T-helper 9 cell (primary cell): ENCODE measurements around the gene IWS1.
A peak's percentile ranks its signal among the peaks of the same experiment; 100 is the strongest.
"Not testable (repeated sequence)": the region's sequence is repeated elsewhere in the genome, so short reads cannot be mapped to it uniquely, and the experiment has no call there.

Experiments
- DNase-seq: peaks from one replicate; pipeline ENCODE4 v3.0.0-alpha.2; 2020
- total RNA-seq, 2 donors: gene quantifications; one replicate each; lab custom pipeline; 2026; lab: John Stamatoyannopoulos, UW

Gene IWS1
- 43.0 to 110 reads per million in 2 donors for total RNA-seq

DNA sequence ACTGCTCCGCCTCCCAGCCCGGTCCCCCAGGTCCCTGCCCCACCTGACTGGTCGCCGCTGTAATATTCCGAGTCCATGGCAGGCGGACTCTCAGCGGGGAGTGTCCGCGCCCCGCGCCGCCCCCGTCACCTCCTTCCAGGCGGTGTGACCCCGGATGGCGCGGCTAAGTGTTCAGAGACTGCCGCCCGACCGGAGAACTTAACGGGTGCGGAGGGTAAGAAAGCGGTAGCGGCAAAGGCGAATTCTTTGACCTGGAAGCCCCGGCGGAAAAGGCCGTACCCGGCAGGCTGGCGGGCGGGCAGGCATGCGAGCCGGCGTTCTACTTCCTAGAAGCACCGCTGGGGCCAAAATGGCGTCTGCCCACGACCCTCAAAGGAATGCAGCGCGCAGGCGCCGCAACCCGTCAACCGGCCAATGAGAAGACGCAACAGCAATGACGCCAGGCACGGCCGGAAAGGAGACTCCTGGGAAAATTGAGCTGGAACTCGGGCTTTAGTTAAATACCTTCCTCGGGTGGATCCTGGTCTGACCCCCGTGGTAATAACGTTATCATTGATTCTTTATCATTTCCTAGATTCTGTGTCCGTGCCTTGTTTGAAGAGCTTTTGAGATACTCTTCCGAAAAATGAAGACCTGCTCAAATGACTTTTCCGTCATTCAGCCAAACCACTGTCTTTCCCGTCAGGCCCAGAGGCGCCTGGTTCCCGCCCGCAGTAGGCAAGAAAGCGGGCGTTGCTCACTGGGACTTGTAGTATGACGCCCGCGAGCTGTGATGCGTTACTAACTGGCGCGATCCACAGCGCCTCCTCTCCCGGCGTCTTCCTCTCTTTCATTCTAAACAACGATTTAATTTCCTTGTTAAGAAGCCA lies at the start of gene IWS1:
IWS1 (minus strand) TSS at position 358 of the 869 bp plus-strand sequence; CDS start at position 77, 281 bp downstream.
- peak; percentile 87 for DNase-seq

DNA sequence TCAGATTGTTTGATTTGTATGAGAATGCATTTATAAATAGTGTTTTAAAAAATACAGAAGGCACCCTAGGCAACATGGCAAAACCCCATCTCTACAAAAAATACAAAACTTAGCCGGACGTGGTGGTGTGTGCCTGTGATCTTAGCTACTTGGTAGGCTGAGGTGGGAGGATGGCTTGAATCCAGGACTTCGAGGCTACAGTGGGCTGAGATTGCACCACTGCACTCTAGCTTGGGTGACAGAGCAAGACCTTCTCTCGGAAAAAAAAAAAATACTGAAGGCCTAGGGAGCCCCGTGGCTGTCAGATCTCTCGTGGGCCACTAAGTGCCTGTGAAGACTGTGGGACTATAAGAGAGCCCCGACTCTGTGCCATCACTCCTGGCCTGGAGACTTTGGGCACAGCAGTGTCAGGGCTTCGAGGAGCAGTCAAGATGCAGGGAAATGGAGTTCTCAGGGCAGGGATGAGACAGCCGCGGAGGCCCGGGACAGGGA lies 49.7 kb upstream of the IWS1 start:
- no peak for DNase-seq

DNA sequence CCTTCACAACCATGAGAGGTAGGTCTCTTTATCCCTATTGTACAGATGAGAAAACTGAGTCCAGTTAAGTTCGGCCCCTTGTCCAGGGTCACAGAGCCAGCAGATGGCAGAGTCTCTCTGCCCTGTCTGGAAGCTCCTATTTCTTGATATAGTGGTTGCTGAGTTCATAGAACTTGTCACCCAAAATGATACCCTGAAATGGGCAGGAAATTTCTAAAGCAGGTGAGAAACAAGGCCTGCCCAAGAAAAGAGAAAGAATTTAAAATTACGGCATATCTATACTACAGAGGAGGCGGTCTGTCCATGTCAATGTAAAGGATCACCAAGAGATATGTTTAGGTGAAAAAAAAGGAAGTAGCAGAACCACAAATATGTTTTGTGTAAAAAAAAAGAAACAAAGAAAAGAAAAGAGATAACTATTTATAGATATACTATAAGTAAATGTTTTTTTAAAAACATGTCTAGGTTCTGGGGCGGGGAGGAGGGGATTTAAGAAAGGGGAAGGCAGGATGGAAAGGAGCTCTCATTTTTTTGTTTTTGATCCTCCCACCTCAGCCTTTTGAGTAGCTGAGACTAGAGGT lies 49.0 kb upstream of the IWS1 start:
- no peak for DNase-seq

DNA sequence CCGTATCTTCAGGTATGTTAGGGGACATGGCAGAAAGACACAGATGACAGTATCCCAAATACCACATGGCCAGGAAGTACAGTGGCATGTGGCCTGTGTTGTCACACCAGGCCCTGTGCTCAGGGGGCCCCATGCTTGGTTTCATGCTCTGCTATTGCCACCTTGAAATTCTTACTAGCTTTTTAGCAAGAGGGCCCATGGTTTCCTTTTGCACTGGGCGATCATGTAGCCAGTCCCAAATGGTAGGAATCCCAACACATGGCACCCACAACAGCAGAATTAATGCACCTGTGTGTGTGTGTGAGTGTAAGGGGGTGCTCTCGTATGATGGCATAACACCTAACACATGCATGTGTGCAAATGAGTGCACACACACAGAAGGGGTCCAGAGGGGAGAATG lies 48.4 kb upstream of the IWS1 start:
- DNase-seq, result no peak

DNA sequence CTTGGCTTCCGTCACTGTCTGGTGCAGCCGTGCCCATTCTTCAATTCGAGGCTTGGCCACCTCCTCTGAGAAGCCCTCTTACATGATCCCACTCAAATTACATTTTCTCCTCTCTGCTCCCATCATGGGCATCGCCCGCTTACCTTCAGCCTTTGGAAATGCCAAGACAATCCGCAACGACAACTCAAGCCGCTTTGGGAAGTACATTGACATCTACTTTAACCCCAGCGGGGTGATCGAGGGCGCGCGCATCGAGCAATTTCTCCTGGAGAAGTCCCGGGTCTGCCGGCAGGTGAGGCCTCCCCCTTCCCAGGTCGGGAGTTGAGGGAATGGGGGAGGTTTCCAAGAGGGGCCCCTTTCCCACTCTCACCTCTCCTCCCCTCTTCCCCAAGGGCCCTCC lies 47.5 kb upstream of the IWS1 start:
- no peak for DNase-seq

DNA sequence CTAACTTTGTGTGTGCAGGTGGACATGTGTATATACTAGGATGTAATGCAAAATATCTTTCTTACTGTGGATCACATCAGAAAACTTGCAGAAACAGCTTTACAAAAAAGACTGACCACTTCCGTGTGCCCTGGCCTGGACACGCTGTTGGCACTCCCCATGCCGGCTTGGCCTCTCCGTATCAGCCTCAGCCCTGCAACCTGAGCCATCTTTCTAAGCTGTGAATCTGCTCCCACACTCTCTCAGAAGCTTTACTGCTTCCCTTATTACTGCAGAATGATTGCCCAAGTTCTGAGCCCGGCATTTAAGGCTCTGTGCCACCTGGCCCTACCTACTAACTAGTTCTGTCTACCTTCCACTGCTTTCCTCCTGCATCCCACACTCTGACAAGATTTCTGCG lies 47.0 kb upstream of the IWS1 start:
- no peak for DNase-seq

DNA sequence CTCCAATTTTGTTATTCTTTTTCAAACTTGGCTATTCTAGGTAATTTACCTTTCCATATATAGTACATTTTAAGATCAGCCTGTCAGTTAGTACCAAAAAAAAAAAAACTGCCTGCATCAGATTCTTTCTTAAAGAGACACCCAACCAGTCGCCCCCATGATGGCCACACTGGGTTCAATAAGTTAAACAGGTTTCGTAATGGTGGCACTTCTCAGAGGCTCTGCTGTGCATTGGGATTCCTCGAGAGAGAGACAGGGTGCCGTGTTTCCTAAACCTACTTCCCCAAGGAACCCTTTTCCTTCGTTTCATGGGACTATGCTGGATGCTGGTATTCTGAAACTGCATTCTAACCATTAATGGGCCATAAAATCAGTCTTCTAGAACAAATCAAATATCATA lies 46.6 kb upstream of the IWS1 start:
- no peak for DNase-seq

DNA sequence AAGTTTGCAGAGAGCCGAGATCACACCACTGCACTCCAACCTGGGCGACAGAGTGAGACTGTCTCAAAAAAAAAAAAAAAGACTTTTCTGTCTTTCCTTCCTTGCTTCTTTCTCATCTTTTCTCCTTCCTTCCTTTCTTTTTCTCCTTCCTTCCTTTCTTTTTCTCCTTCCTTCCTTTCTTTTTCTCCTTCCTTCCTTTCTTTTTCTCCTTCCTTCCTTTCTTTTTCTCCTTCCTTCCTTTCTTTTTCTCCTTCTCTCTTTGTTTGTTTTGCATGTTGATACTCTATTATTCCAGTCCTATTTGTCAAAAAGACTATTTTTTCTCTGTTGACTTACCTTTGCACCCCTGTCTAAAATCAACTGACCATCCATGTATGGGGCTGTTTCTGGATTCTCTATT lies 46.1 kb upstream of the IWS1 start:
- not testable (repeated sequence) for DNase-seq

DNA sequence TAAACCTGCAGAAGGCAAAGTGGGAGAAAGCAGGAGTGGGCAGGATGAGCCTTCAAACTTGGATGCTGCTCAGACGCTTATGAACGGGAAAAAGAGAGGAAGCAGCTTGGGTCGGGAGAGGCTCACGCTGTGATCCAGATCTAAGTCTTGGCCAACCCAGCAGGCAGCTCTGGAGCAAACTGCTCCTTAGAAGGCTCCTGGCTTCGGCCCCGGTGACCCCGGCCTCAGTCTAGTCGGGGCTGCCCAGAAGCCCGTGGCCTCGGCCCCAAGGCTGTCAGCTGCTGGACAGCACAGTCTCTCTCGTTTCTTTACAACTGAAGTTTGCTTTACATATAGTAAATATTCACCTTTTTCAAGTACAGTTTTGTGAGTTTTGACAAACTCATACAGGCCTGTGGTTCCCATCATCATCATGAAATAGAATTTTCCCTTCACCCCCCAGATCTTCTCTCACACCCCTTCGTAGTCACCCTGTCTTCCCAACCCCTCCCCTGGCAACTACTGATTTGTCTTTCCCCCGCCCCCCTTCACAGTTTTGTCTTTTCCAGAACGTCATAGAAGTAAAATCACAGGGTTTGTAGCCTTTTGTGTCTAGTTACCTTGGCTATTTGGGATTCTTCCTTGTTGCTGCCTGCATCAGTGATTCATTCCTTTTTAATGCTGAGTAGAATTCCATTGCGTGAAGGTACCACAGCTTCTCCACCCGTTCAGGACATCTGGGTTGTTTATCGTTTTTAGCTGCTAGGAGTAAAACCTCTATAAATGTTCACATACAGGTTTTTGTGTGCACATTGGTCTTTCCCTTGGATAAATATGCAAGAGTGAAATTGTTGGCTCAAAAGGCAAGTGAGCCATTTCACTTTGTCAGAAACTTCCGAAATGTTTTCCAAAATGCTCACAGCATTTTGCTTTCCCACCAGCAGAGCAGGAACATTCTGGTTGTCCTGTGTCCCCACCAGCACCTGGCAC lies 44.3 kb upstream of the IWS1 start:
- no peak for DNase-seq

DNA sequence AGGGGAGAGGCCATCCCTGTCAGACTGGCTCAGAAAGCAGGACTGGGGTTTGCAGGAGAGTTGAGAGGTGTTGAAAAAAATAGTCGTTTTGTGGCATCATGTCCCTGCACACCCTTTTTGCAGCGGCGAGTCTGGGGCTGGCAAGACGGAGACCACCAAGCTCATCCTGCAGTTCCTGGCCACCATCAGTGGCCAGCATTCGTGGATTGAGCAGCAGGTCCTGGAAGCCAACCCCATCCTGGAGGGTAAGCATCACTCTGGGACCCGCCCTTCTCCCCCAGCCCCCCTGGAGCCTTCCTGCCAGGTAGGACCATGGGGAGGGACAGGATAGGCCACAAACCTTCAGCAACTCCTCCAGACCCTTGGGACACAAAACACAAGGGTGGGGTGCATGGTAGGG lies 43.4 kb upstream of the IWS1 start:
- DNase-seq, result no peak

DNA sequence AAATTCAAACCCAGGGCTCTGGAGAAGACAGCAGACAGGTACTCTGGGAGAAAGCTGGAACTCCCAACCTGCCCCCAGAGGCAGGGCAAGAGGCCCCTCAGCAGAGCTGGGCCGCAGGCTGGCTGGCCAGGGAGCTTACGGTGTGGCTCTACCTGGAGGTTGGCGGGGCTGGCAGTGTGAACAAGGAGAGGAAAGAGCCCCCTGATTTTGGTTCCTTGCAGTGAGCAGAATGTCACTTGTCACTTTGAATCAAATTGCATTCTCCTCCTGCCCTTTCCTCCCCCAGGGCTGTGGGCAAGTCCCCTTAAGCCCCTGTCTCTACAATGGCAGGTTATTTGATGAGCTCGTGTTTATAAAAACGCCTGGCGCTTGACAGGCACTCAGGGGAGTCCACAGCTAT lies 41.8 kb upstream of the IWS1 start:
- DNase-seq, result no peak

DNA sequence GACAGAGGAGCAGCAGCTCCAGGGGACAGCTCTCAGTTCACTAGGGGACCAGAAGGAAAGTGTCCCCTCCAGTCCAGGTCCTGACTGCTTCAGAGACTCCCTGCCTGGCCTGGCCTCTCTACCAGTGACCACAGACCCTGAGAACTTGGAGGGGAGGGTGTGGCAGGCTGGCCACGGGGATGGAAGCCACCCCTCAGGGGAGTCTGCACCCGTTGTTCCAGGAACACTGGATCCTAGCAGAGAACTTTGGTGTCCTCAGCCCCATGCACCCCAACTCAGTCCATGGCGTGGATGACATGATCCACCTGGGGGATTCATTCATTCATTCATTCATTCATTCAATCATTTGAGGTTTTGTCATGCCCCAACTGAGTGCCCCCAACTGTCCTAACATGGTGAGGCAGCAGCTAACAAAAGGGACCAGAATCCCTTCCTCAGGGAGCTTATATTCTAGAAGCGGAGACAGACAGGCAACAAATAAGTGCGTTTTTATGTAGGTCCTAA lies 41.1 kb upstream of the IWS1 start:
- DNase-seq, result no peak

DNA sequence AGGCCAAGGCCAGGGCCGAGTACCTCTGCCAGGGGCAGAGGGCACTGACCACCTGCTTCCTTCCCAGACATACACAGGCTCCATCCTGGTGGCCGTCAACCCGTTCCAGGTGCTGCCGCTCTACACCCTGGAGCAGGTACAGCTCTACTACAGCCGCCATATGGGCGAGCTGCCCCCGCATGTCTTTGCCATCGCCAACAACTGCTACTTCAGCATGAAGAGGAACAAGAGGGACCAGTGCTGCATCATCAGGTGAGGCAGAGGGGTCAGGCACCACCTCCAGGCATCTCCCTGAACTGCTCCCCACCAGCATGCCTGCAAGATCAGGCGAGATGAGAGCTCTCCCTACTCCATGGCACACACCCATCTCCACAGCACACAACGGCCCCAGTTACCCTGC lies 40.3 kb upstream of the IWS1 start:
- no peak for DNase-seq

DNA sequence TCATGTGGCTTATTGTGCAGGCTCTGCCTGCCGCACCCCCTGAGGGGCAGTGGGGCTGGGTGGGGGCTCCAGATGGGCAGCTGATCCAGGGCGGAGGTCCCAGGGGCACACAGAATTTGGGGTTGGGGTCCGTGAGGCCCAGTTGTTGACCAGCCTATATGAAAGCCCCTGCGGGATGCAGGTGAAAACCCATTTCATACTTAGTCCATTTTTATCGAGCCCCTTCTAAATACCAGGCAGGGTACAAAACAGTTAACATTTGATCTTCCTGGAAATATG lies 39.8 kb upstream of the IWS1 start:
- DNase-seq, result no peak

DNA sequence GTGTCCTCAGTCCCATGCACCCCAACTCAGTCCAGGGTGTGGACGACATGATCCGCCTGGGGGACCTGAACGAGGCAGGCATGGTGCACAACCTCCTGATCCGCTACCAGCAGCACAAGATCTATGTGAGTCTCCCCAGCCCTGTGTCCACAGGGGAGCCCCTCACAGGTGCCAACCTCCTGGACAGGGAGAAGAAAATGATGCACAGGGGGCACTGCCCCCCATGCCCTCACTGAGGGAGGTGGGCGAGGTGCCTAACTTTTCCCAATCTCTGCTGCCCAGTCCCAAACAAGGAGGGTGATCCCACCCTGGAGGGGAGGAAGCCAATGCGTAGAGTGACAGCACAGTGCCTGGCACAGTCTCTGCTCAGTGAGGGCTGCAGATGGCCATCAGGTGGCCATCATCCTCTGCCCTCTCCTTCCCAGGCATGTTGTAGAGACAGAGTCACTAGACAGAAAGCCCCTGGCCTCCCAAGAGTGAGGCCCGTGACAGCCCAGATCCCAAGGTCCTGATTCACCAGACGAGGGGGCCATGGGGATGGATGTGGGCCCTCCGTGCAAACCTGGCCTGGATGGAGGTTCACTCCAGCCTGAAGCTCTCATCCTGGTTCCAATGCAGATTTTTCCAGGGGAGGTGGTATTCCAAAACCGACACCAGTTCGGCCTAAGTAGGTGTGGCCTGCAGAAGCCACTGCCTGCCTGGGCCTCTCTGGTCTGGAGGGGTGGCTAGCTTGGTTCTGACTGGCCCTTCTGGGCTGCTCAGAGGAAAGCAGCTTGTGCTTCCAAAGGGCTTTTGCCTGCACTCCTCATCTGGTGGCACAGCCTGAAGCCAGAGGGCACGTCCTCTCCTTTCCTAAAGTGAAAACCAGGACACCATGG lies 39.2 kb upstream of the IWS1 start:
- no peak for DNase-seq

DNA sequence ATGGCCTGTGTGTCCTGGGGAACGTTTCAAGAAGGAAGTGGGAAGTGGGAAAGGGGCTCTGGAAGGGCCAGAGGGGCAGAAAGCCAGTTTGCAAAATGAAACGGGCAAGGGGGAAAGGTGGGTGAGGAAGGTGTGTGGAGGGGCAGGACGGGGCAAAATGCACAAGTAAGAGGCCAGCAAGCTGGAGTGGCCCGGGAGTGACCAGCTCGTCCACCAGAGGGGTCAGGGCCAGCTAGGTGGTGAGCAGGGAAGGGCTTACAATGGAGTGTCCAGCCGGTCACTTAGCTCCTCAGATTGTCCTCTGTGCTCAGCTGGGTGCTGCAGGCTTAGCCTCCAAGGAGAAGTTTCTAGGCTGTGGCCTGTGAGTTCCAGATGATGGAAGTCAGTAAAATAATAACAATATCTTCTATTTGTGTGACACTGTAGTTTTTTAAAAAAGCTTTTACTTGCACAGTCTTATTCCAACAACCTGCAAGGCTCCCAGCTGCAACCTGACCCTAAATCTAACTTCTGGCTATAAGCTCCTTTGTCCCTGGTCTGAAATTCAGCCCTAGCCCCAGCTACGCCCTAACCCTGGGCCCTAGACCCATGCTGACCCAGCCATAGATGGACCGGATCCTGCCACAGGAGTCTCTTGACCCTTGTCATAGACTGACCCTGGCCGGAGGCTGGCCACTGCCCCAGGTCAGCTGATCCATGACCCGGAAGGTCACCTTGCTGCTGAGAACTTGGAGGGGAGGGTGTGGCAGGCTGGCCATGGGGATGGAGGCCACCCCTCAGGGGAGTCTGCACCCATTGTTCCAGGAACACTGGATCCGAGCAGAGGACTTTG lies 38.4 kb upstream of the IWS1 start:
- no peak for DNase-seq

DNA sequence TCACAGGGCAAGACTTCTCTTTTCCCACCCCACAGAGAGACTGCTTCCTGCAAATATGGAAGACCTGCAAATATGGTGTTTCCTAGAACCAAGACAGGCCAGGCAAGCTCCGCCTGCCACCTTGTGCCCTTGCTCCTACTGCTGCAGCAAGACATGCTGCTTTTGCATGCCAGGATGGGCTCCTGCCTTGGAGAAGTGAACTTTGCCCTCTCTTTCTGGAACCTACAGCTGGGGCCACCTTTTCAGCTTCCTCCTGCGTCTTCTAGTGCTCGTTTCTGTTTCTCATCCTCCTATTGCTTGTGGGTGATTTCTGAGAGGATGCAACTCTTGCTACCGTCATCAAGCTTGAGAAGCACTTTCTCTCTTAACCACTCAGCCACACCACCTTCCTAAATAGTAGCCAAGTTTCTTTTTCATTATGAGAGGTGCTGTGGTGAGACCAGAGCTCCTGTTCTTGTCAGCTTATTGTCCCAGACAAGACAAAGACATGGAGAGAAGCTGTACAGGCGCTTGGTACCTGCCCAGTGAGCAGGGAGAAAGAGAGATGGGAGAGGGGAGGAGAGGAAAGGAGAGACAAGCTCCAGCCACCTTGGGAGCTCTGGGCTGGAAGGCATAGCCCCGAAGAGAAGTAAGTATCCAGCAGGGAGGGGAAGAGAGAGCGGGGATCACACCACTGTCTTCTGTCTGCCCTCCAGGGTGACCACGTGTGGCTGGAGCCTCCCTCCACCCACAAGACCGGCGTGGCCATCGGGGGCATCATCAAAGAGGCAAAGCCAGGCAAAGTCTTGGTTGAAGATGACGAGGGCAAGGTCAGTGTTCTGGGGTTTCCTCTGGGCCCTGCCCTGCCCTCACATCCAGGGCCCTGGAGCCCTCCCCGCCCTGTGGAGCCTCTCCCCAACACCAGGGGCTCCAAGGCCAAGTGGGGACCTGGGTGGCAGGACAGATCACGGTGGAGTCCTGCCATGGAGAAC lies 37.5 kb upstream of the IWS1 start:
- DNase-seq, result no peak

DNA sequence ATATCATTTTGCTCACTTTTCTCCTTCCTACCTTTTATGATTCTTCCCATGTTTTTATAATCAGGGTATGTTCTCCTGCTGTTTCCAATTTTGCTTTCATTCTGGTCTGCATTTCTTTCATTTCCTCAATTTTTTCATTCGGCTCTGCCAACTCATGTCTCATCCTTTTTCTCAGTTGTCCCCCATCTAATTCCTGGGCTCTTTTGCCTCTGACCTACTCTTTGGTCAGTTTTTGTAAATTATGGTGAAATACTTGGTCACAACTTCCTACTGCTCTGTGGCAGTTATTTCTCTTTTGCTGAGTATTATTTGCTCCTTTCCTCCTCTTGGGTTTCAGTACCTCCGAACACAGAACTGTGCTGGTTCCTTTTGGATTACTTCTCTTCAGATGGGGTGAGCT lies 36.6 kb upstream of the IWS1 start:
- no peak for DNase-seq

DNA sequence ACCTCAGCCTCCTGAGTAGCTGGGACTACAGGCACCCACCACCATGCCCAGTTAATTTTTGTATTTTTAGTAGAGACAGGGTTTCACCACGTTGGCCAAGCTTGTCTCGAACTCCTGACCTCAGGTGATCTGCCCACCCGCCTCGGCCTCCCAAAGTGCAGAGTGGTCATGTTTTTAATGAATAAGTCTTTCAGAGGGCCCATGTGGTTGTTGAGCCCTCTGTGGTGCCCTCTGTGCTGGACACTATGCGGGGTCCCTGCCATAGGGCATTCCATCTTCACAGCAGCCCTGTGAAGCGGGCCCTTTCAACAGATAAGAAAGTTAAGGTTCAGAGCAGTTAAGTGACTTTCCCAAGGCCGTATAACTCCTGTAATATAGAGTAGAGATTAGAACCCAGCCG lies 35.1 kb upstream of the IWS1 start:
- no peak for DNase-seq

DNA sequence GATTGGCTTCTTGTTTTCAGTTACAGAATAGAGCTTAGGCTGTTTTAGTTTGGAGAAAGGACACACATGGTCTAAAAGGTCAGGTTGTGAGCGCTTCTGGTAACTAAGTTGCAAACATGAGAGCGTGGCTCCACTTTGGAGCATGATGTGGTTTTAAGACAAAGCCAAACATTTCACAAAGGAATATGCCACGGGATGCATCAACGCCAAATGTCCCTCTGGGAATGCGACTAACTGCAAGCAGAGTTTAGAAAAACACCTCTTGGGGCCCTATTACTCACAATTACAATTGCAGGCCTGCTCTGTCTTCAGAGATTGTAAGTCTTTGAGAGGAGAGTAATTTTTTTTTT lies 34.6 kb upstream of the IWS1 start:
- DNase-seq, result no peak
